ENCODE results near the gene IL13. TPM values are rescaled to one million over a fixed set of nuclear protein-coding genes. Genes with fewer than 3 reads are reported as not detected.

IL13 gene
- total RNA-seq, 3 donors from 2014 or later = not detected

- intact Hi-C loops (cut with DNase I, micrococcal nuclease) = no loop called here
- Histone ChIP-seq H3K36me3 (ENCODE audit: low read depth) (no peaks in the 10 kb centered on the region), H3K4me3 (no peak overlapping the region), H3K4me1 (ENCODE audit: low read depth) (no peaks in the 10 kb centered on the region), H3K9me3 (no peaks in the 10 kb centered on the region)
- TF ChIP-seq CTCF (IDR thresholded peaks at IDR 0.05) = no peak
- no peak for ATAC-seq
- no peak for DNase-seq
These were observed 3.4 kb downstream of the IL13 start for GRCh38 chr5:132661231-132662003.

GRCh38 chr5:132662004-132662401 lies 4.0 kb downstream of the IL13 start:
- H3K36me3 ChIP-seq (ENCODE audit: low read depth) = no peaks in the 10 kb centered on the region
- no peak for TF ChIP-seq CTCF (IDR thresholded peaks at IDR 0.05)
- no peak for ATAC-seq
- H3K4me3 ChIP-seq = no peak overlapping the region
- intact Hi-C loops (cut with DNase I, micrococcal nuclease) = no loop called here
- no peaks in the 10 kb centered on the region for H3K4me1 ChIP-seq (ENCODE audit: low read depth)
- no peaks in the 10 kb centered on the region for H3K9me3 ChIP-seq
- DNase-seq = no peak

GRCh38 chr5:132662925-132663770 lies 5.2 kb downstream of the IL13 start:
- Histone ChIP-seq H3K9me3 (no peaks in the 10 kb centered on the region), H3K4me1 (ENCODE audit: low read depth) (no peaks in the 10 kb centered on the region), H3K4me3 (no peak overlapping the region), H3K36me3 (ENCODE audit: low read depth) (no peaks in the 10 kb centered on the region)
- DNase-seq (no peak), ATAC-seq (peak; percentile 23)
- intact Hi-C loops (cut with DNase I, micrococcal nuclease) = no loop called here
- no peak for TF ChIP-seq CTCF (IDR thresholded peaks at IDR 0.05)

- DNase-seq (no peak), ATAC-seq (no peak)
- Histone ChIP-seq H3K4me1 (ENCODE audit: low read depth) (no peaks in the 10 kb centered on the region), H3K9me3 (no peaks in the 10 kb centered on the region), H3K36me3 (ENCODE audit: low read depth) (no peaks in the 10 kb centered on the region), H3K4me3 (no peak overlapping the region)
- TF ChIP-seq CTCF (IDR thresholded peaks at IDR 0.05) = no peak
- intact Hi-C loops (cut with DNase I, micrococcal nuclease) = no loop called here
These were observed 6.1 kb downstream of the IL13 start for GRCh38 chr5:132663771-132664695.

- no peak for DNase-seq
- no peak for TF ChIP-seq CTCF (IDR thresholded peaks at IDR 0.05)
- H3K36me3 ChIP-seq (ENCODE audit: low read depth) = no peaks in the 10 kb centered on the region
- intact Hi-C loops (cut with DNase I, micrococcal nuclease) = no loop called here
- H3K4me1 ChIP-seq (ENCODE audit: low read depth) = no peaks in the 10 kb centered on the region
- no peak for ATAC-seq
- H3K4me3 ChIP-seq = no peak overlapping the region
- H3K9me3 ChIP-seq = no peaks in the 10 kb centered on the region
These were observed 6.8 kb downstream of the IL13 start for GRCh38 chr5:132664696-132665209.

All from mucosa of descending colon (tissue), 3 donors.